GM19397 (cell line): ENCODE measurements around the gene GPC6.
"Not testable (repeated sequence)": the region's sequence is repeated elsewhere in the genome, so short reads cannot be mapped to it uniquely, and the experiment has no call there.

Experiments
- ATAC-seq: cut with Tn5 transposase; IDR thresholded peaks from one replicate; pipeline ENCODE4 v1.9.1; 2021; ENCODE audit warnings: mild to moderate bottlenecking, moderate library complexity; ENCODE audit not compliant: unreplicated experiment

The GPC6 gene

GRCh38 chr13:93316841-93317240 is 90.2 kb downstream of the GPC6 start:
- ATAC-seq = no peak

DNA sequence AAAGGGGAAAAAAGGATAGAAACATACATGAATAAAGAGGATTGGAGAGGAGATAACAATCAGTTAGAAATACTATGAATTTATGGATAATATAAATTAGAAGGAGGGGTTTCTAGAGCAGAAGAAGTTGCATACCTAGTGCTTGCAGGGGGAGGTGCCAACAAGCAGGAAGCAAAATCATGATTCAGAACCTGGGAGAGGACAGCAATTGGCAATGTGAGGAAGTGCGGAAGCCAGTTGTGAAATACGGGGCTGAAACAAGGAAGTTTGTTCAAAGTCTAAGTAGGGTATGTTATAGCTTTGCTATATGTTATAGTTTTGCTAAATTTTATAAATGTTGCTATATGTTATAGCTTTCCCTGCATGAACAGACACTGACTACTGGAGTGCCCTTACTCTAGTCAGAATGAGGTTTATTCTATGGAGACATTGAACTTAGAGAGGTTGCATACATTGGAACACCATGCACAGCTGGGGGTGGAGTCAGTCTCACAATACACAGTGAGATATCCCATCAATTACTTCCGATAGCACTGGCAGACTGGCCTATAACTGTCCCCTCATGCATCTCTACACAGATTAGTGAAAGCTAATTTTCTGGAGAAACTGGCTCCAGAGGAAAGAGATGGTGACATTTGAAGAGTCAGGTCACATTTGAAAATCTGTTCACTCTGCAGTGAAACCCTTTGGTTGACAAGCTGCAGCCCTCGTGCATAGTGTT is 92.1 kb downstream of the GPC6 start:
- no peak for ATAC-seq

DNA sequence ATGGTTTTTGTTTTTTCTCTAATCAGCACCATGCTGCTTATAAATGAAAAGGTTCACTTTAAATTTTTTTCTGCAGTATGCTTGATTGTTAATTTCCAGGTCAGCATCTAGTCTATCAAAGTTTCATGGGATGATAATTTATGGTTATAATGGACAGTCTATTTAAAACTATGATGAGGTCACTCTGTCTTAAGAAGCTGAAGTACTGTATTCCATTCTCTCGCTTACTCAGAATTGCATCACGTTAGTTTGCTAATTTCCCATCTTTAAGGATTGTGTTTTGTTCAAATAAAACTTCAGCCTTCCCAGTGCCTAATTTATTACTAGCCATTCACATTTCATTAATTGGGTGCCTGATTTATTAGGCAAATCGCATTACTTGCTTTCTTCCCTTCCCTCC is 94.3 kb downstream of the GPC6 start:
- no peak for ATAC-seq

- ATAC-seq = not testable (repeated sequence)
These were observed 97.3 kb downstream of the GPC6 start for GRCh38 chr13:93323880-93324279.

DNA sequence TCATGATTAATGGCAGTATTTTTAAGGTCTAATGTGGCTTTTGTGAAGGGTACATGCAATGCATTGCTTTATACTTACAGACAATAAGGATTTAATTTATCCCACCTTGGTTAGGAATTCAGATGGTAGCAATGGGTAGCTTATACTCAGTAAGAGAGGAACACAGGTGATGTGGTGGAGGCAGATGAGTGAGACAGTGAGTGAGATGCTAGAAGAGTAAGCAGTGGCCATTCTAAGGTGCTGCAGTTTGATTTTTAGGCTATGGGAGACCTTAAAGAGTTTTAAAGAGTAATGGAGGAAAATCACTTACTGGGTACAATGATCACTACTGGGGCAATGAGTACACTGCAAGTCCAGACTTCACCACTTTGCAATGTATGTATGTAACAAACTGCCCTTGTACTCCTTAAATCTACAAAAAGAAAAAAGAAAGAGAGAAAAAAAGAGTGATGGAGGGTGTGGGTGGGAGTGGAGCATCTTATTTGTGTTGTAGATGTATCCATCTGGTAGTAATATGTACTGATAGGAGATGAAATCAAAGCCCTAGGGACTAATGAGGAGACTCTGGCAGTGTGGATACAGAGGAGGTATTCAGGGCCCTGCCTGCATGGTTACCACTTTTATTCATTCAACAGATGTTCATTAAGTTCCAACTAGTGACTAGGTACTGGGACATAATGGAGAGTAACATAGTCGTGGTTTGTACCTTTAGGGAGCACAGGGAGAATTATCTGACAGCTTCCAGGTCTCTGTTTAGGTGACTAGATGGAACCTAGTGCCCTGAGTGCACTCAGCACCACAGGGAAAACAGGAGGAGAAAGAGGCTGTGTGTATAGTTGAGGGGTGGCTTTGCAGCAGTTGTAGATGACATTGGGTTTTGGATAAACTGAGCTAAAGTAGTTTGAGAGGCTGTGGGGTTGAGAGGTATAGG is 99.0 kb downstream of the GPC6 start:
- ATAC-seq = no peak

DNA sequence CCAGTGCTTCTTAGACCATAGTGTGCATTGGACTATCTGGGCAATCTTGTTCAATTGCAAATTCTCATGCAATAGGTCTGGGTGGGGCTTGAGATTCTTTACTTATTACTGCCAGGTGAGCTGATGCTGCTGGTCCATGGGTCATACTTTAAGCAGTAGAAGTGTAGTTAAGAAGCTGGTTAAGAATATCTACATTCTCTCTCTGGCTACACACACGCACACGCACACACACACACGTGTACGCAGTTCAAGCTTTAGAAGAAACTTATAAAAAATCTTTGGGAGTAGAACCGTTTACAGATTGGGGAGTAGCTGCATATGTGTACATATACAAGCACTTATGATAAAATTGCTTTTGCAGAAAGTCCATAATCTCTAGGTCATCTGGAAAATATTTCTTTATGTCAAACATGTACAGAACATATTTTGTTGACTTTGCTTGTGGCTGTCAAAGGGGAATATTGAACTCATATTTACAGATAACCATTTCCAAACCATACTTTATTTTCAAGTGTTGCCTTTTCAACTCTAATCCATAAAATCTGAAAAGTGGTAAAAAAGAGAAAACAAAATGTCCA is 99.7 kb downstream of the GPC6 start:
- ATAC-seq = no peak

DNA sequence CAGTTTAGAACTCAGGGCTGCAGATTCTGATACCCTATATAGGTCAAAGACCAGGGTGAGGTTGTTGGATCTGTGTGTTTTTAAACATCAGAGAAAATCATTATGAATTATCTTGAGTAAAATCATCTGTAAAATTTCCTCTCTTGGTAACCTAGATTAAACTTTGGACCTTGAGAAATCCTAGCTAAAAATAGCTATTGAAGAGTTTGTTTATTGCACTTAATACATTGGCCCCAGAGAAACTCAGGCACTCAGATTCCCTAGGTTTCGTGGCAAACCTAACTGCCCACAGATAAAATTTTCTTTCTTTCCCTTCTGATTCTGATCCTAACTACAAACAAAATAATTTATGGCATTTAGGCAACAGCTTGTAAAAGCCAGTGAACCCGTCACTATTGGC is 102.3 kb downstream of the GPC6 start:
- ATAC-seq = no peak

GRCh38 chr13:93336728-93337127 is 110.1 kb downstream of the GPC6 start:
- ATAC-seq = no peak

DNA sequence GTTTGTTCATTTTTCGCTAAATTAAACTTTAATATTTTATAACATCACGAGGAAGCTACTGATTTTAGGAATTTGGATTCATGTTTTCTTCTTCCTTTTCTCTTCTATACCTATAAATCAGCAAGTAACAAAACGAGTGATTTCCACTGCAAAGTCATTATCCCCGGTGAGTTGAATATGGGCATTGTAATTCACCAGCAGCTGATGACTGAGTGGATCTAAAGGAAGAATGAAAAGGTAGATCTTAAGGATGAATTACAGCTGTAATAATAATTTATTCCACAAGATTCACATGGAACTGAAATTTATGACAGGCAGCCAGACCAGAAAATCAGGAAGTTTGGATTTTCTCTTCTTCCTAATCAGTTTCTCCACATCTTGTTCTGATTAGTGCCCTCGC is 111.4 kb downstream of the GPC6 start:
- ATAC-seq = no peak

DNA sequence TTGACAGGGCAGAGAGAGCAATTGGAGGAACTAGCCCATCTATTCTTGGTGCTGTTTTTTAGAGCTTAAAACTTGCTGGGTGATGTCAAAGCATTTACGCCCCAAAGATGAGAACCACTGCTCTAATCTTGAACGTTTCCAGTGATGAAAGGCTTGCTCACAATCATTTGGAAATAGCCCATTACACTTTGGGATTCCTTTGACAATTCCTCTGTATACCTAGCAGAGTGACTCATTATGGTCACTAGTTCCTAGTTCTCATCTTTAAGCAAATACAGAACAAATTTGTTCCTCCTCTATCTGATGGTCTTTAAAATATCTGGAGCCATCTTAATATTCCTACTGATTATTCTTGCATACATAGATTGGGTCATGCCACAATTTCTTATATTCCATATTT is 112.3 kb downstream of the GPC6 start:
- no peak for ATAC-seq

DNA sequence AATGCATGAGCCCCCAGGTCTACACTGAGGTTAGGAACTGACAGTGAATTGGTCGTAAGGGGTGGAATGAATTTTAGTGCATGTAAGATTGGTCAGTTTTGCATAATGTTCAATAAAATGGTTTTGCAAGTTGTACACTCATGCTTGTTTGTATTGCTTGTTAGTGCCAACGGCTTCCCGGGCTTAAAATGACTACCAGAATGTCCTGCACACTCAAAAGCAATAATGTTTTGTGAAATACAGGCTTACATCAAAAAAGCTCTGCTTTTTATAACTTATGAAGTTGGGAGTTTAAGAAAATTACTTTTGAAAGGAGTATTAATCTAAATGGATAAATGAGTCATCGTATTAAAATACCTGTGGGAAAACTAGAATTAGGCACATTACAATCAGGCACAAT is 112.9 kb downstream of the GPC6 start:
- no peak for ATAC-seq

DNA sequence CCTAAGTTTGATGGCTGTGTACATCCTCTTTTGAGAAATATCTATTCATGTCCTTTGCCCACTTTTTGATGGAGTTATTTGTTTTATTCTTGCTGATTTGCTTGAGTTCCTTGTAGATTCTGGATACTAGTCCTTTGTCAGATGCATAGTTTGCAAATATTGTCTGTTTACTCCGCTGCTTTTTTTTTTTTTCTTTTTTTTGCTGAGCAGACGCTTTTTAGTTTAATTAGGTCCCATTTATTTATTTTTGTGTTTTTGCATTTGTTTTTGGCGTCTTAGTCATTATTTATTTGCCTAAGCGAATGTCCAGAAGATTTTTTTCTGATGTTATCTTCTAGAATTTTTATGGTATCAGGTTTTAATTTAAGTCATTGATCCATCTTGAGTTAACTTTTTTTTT is 114.9 kb downstream of the GPC6 start:
- no peak for ATAC-seq

DNA sequence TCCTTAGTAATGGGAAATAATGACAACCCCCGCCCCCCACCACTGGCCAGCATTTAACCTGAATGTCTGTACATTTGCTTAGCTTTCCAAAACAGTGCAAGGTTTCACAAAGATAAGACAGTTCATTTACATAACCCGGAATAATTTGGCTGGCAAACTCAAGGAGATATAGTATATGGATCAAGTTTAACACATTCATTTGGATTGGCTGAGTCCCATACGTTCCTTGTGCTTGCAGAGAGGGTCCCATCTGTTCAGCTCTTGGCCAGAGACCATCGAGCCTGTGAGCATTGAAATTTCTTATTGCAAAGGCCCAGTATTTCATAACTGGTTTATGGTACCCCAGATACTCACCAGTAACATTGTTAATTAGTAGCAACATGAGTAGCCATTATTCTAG is 116.5 kb downstream of the GPC6 start:
- ATAC-seq = no peak

DNA sequence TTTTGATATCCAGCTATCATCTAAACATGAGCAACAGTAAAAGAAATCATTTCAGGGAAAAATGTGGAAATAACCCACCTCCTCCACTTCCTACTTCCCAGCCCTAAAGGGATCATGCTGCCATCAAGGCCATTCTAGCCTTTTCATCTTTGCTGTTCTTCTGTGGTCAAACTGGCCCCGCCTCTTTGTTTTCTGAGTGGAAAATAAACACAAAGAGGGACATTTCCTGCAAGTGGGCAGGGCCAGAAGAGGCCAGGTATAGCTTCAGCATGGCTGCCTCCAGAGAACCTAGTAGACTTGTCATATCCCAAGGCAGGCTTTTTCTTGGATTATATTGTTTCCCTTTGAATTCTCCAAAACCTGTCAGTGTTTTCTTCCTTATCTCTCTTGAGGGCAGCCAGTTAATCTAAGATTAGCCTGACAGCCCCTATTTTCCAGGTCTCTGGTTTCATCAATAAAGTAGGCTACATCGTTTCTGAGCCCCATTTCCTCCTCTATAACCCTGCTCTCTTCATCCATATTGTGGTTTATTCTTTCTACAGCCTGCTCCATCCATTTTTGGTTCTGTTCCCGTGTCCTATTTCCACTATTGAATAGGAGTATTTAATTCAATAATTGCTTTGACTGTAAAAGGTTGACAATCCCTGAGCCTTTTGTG is 117.6 kb downstream of the GPC6 start:
- ATAC-seq = no peak

GRCh38 chr13:93345024-93345423 is 118.4 kb downstream of the GPC6 start:
- no peak for ATAC-seq

GRCh38 chr13:93345770-93346169 is 119.2 kb downstream of the GPC6 start:
- no peak for ATAC-seq

GRCh38 chr13:93352616-93353015 is 126.0 kb downstream of the GPC6 start:
- no peak for ATAC-seq

DNA sequence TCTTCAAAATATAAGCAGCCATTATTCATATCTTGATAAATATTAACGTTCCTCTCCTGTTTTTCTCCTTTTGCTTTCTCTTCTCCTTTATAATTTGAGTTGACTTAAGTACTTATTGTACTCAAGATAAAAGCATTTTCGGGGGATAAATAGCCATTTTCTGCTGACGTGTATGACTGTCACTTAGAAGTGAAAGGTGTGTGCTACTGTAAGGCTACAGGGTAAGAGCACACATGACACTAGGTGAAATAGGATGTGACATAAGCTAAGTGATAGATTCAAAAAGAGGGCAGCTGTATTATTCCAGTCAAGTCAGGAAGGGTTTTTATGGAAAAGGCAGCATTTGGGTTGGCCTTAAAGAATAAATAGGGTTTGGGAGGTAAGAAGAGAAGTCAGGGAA is 128.5 kb downstream of the GPC6 start:
- no peak for ATAC-seq

- no peak for ATAC-seq
These were observed 129.9 kb downstream of the GPC6 start for GRCh38 chr13:93356469-93356868.

DNA sequence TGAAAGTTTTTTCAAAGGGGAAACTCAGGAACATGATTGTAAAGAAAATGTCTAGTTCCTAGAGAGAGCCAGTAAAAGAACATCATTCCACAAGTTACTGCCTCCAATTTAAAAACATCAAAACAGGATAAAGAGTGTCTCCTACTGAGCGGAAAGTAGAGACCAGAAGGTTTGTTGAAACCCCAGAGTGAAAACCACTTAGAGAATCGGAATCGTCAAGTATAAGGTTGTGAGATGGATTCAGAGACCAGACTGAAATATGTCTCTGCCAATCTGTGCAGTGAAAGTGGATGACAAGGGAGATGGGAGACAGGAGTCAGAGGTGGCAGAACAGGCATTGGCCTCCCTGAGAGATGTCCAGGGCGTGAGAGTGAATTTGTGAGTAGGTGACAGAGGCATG is 133.4 kb downstream of the GPC6 start:
- no peak for ATAC-seq

- no peak for ATAC-seq
These were observed 135.1 kb downstream of the GPC6 start for GRCh38 chr13:93361703-93362102.
